NCI-H2196 treated with DMSO at 0.1 percent for 48 hours (cell line): Measurements from ENCODE around the gene ZRANB3.
"Not testable (repeated sequence)": the region's sequence is repeated elsewhere in the genome, so short reads cannot be mapped to it uniquely, and the experiment has no call there.

Experiments used
- DNase-seq: peaks from one replicate; lab custom pipeline; 2025; ENCODE audit not compliant: unreplicated experiment; lab: John Stamatoyannopoulos, UW

The ZRANB3 gene

GRCh38 chr2:135494503-135494902 is 36.5 kb downstream of the ZRANB3 start:
- DNase-seq: no peak

DNA sequence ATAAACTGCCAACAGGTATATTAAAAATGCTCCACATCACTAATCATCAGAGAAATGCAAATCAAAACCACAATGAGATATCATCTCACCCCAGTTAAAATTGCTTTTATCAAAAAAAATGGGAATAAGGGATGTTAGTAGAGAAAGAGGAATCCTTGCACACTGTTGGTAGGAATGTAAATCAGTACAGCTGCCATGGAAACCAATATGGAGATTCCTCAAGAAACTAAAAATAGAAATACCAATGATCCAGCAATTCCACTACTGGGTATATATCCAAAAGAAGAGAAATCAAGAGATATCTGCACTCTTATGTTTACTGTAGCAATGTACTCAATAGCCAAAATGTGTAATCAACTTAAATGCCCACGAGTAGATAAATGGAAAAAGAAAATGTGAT is 40.6 kb downstream of the ZRANB3 start:
- DNase-seq: no peak

DNA sequence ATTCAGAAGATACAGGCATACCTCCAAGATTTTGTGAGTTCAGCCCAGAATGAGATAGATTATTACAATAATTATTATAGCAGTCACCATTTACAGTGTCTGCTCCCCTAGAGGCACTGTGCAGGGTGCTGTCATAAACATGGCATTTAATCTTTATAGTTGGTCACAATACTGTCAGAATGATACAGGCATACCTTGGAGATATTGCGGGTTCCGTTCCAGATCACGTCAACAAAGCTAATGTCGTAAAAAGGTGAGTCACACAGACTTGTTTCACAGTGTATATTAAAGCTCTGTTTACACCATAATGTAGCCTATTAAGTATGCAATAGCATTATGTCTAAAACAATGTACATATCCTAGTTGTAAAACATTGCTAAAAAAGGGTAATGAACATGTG is 45.6 kb downstream of the ZRANB3 start:
- no peak for DNase-seq

DNA sequence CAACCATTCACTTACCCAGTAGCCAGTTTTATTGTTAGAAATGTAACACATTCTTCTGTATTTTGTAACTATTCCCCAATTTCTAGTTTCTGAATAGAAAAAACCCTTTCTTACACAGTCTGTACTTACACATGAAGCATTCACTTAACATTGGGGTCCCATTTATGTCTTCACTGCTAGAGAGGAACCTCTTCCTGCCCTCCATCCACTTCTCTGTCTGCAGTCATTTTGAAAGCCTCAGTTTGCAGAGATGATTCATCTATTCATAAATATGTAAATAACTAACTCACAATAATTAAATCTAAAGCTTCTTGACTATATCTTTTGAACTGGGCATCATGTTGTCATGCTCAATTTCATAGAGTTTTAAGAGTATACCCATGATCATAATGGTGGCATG is 55.9 kb downstream of the ZRANB3 start:
- DNase-seq: no peak

DNA sequence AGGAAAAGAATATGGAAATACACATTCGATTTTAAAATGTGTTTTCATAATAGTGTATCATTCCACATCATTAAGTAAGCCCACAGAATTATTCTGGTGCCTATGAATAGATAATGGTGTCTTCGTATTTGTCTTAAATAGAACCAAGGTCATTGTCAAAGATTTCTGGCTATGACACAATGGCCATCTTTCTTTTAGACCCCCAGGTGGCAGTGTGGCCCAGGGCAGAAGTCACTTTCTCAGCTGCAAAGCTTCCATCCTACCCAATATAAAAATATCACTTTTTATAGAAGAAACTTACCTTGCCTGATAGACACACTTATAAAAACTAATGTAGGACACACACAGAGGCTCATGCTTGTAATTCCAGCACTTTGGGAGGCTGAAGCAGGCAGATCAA is 57.5 kb downstream of the ZRANB3 start:
- no peak for DNase-seq

DNA sequence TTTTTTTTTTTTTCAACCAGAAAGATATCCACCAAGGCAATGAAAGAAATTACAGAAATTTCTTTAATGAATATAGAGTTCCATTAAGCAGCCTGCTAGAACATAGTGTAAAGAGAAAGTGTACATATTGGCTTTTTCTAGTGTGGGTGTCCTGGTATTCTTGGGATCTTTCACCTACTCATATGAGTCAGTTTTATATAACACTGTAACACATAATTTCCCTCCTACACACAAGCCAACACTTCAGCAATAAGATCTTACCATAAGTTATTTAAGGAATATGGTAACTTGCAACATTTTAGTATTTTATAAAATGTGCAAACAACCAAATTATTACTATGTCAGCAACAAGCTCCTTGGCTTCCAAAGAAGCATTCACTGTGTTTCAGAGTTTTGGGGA is 59.9 kb downstream of the ZRANB3 start:
- DNase-seq: no peak

GRCh38 chr2:135457279-135457678 is 73.7 kb downstream of the ZRANB3 start:
- DNase-seq: no peak

DNA sequence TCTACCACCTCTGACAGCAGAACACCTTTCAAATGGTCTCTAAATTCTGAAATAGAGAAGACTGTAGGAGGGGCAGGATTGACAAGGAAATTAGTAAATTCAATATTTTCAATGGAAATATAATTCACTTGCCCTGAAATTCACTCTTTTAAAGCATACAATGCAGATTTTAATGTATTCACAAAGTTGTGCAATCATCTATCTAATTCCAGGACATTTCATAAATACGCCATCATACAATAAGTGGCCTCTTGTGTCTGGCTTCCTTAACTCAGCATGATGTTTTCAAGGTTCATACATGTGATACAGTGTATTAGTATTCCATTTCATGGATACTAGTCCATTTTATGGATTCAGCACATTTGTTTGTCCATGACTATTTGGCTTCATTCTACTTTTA is 74.2 kb downstream of the ZRANB3 start:
- no peak for DNase-seq

DNA sequence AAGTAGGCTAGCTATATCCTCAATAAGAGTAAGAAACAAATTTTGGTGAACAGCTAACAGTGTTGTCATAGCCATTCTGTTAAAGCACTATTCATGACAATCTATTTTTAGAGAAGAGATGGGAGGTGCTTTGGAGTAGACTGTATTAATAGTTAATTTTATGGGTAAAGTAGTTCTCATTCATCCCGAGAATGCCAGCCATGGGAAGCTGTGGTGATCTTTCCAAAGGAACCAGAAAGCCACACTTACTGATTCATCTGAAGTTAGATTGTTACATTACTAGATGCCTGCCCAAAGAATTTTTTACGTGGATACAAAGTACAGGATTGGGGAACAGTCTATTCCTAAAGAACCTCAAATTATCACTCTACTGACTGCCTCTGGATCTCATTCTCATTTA is 74.6 kb downstream of the ZRANB3 start:
- no peak for DNase-seq

DNA sequence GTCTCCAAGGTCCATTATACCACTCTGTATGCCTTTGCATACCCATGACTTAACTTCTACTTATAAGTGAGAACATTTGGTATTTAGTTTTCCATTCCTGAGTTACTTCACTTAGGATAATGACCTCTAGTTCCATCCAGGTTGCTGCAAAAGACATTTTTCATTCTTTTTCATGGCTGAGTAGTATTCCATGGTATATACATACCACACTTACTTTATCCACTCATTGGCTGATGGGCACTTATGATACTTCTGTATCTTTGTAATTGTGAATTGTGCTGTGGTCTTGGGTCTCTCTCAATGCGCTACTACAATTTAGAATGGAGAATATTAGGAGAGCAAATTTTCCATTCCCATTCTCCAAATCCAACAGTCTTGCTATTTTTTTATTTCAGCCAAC is 76.4 kb downstream of the ZRANB3 start:
- no peak for DNase-seq

- DNase-seq: not testable (repeated sequence)
Measured at GRCh38 chr2:135453027-135453426, 78.0 kb downstream of the ZRANB3 start.

GRCh38 chr2:135451966-135452365 is 79.1 kb downstream of the ZRANB3 start:
- no peak for DNase-seq

- not testable (repeated sequence) for DNase-seq
Measured at GRCh38 chr2:135443013-135443412, 88.0 kb downstream of the ZRANB3 start.

DNA sequence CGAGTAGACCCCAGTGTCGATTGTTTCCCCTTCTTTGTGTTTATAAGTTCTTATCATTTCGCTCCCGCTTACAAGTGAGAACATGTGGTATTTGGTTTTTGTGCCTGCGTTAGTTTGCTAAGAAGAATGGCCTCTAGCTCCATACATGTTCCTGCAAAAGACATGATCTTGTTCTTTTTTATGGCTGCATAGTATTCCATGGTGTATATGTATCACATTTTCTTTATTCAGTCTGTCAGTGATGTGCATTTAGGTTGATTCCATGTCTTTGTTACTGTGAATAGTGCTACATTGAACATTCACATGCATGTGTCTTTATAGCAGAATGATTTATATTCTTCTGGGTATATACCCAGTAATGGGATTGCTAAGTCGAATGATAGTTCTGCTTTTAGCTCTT is 95.9 kb downstream of the ZRANB3 start:
- not testable (repeated sequence) for DNase-seq

GRCh38 chr2:135424849-135425248 is 106.2 kb downstream of the ZRANB3 start:
- no peak for DNase-seq

GRCh38 chr2:135422898-135423297 is 108.1 kb downstream of the ZRANB3 start:
- DNase-seq: no peak

DNA sequence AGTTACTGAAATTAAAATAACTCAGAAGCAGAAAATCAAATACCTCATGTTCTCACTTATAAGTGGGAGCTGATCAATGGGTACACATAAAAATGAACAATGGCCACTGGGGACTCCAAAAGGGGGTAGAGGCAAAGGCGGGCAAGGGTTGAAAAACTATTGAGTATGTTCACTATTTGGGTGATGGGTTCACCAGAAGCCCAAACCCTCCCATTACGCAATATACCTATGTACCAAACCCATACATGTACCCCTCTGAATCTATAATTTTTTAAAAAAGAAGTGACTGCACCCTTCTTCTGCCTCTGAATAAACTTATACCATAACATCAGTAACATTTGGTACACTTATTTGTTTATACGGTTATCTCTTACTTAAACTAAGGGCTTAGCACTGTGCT is 119.4 kb downstream of the ZRANB3 start:
- no peak for DNase-seq

- no peak for DNase-seq
Measured at GRCh38 chr2:135409436-135409835, 121.6 kb downstream of the ZRANB3 start.

DNA sequence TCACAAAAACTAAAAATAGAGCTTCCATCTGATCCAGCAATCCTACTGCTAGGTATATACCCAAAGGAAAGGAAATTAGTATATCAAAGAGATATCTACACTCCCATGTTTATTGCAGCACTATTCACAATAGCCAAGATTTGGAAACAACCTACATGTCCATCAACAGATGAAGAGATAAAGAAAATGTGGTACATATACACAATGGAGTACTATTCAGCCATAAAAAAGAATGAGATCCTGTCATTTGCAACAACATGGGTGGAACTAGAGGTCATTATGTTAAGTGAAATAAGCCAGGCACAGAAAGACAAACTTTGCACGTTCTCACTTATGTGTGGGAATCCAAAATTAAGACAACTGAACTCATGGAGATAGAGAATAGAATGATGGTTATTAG is 134.8 kb downstream of the ZRANB3 start:
- not testable (repeated sequence) for DNase-seq

DNA sequence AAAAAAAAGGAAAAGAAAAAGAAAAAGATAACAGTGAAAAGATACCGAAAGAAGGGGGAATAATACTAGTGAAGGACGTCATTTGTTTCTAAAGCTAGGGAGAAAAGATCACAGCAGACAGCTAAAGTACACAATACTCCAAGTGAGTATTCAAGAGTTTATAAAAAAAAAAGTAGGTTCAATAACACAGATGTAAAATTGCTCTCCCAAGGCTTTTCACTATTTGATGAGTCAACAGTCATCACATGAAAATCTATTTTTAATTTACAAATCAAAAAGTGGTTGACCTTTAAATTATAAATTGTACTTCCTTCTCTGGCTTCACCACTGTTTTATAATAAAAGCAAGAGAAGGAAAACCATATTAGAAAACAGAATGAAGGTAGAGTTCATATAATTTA is 144.0 kb downstream of the ZRANB3 start:
- DNase-seq: no peak

GRCh38 chr2:135378591-135378990 is 152.4 kb downstream of the ZRANB3 start:
- no peak for DNase-seq

DNA sequence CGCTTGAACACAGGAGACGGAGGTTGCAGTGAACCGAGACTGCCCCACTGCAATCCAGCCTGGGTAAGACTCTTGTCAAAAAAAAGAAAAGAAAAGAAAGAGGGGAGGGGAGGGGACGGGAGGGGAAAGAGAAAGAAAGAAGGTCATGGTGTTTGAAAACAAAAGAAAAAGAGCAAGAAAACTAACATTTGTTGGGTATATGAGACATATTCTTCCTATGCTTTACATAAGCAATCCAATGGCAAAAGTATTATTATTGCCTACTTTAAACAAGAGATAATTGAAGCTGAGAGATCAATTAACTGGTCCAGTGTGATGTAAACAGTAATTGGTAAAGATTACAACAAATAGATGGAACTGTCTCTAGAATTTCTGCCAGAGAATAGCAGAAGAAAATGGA is 157.3 kb downstream of the ZRANB3 start:
- DNase-seq: no peak

DNA sequence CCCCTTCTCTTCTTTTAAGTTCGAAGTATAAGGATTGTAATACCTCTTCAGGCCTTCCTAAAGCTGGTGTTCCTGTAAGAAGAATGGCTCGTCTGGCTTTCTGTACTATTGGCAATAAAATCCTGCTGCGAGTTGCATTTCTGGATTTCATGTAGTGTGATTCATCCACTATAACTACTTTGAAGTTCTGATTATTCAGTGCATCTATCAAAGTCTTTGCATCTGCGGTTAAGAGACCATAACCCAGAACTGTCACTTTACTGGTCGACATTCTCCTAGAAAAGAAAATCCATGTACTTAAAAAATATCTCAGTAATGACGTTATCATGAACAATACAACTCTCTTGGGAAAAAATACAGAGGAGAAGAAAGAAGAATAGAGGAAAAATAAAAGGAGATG is 181.1 kb downstream of the ZRANB3 start:
- DNase-seq: no peak

- not testable (repeated sequence) for DNase-seq
Measured at GRCh38 chr2:135348096-135348704, 182.8 kb downstream of the ZRANB3 start.
